ENCODE results near the gene GOLGA2.
A peak's percentile ranks its signal among the peaks of the same experiment; 100 is the strongest.

Gene GOLGA2

GRCh38 chr9:128222880-128223670, 52.7 kb downstream of the GOLGA2 start:
- TF ChIP-seq CTCF (conservative IDR thresholded peaks at IDR 0.05; ENCODE audit: low read depth, low read length), result no peak
- no peak overlapping the region for H3K4me3 ChIP-seq (ENCODE audit: low read length)
- no peak for DNase-seq (ENCODE audit: low read depth)

GRCh38 chr9:128222026-128222425, 53.8 kb downstream of the GOLGA2 start:
- DNase-seq (ENCODE audit: low read depth), result no peak
- no peak overlapping the region for H3K4me3 ChIP-seq (ENCODE audit: low read length)
- TF ChIP-seq CTCF (conservative IDR thresholded peaks at IDR 0.05; ENCODE audit: low read depth, low read length), result no peak

- no peak for DNase-seq (ENCODE audit: low read depth)
- H3K4me3 ChIP-seq (ENCODE audit: low read length), result no peak overlapping the region
- TF ChIP-seq CTCF (conservative IDR thresholded peaks at IDR 0.05; ENCODE audit: low read depth, low read length), result no peak
These were observed 56.0 kb downstream of the GOLGA2 start for GRCh38 chr9:128219831-128220230.

- no peak for TF ChIP-seq CTCF (conservative IDR thresholded peaks at IDR 0.05; ENCODE audit: low read depth, low read length)
- peak; percentile 79 for DNase-seq (ENCODE audit: low read depth)
- peak overlapping the region; percentile 47 for H3K4me3 ChIP-seq (ENCODE audit: low read length)
These were observed 57.1 kb downstream of the GOLGA2 start for GRCh38 chr9:128218518-128219389.

- no peak for TF ChIP-seq CTCF (conservative IDR thresholded peaks at IDR 0.05; ENCODE audit: low read depth, low read length)
- H3K4me3 ChIP-seq (ENCODE audit: low read length), result peak overlapping the region; percentile 47
These were observed 57.7 kb downstream of the GOLGA2 start for GRCh38 chr9:128218172-128218517.

GRCh38 chr9:128216781-128217553, 58.8 kb downstream of the GOLGA2 start:
- no peak for DNase-seq (ENCODE audit: low read depth)
- no peak for TF ChIP-seq CTCF (conservative IDR thresholded peaks at IDR 0.05; ENCODE audit: low read depth, low read length)
- H3K4me3 ChIP-seq (ENCODE audit: low read length), result no peak overlapping the region

More at GRCh38 chr9:128218172-128218517, 57.7 kb downstream of the GOLGA2 start:
- DNase-seq (ENCODE audit: low read depth), result no peak
